Fibroblast of skin of left biceps (primary cell): ENCODE measurements around the gene COX7A2.
A peak's percentile ranks its signal among the peaks of the same experiment; 100 is the strongest.

Source experiments
- DNase-seq, 2 experiments: peaks; one replicate each; pipeline ENCODE4 v3.0.0-alpha.2; 2013; ENCODE audit warnings: low read depth in 2 of 2

Gene COX7A2

GRCh38 chr6:75199889-75200288 lies 43.7 kb downstream of the COX7A2 start:
- DNase-seq = no peak

GRCh38 chr6:75196081-75196687 lies 47.4 kb downstream of the COX7A2 start:
- DNase-seq = peak; percentile 80 to 87

GRCh38 chr6:75188221-75188925 lies 55.2 kb downstream of the COX7A2 start:
- no peak for DNase-seq
